Naive thymus-derived CD8-positive, alpha-beta T cell (primary cell): ENCODE data around the gene MKX. TPM values are rescaled to one million over a fixed set of nuclear protein-coding genes. Genes with fewer than 3 reads are reported as not detected.

Experiments used
- ATAC-seq, 2 donors: fragments of 150-1000 bp; cut with Tn5 transposase in 1 of 2; sonication (Bioruptor Pico), chemical (Tn5 transposase) in 1 of 2; 1 replicate in 1 of 2; 2 replicates in 1 of 2; pipeline ENCODE4 v1.10.0; 2021; ENCODE audit warnings: mild to moderate bottlenecking in 2 of 2, moderate library complexity in 2 of 2
- POLR2A ChIA-PET: fragments of 350-600 bp; sonication (Branson Sonifier 250); formaldehyde crosslinking; loops from one replicate; lab custom pipeline; 2021; ENCODE audit warnings: antibody characterized with exemption; lab: Charles Lee
- DNase-seq, 10 donors: peaks; one replicate each; pipeline versions ENCODE4 v3.0.0 to v3.0.0-alpha.2; 2020 to 2022
- H3K27ac Mint-ChIP-seq, 10 donors: one replicate each; pipeline ENCODE4 v1.8.0; 2020 to 2022; ENCODE audit warnings: mild to moderate bottlenecking in 10 of 10, mixed read lengths in 10 of 10, moderate library complexity in 4 of 10, inconsistent platforms in 1 of 10
- H3K27me3 Mint-ChIP-seq, 5 donors: one replicate each; pipeline ENCODE4 v1.8.0; 2021 to 2022; ENCODE audit warnings: mixed read lengths in 5 of 5
- H3K36me3 Mint-ChIP-seq, 3 donors: one replicate each; pipeline ENCODE4 v1.8.0; 2020 to 2022; ENCODE audit warnings: mixed read lengths in 3 of 3, mild to moderate bottlenecking in 2 of 3, inconsistent platforms in 1 of 3
- H3K4me1 Mint-ChIP-seq, 4 donors: one replicate each; pipeline ENCODE4 v1.8.0; 2021 to 2022; ENCODE audit warnings: mixed read lengths in 4 of 4
- H3K4me3 Mint-ChIP-seq, 10 donors: one replicate each; pipeline ENCODE4 v1.8.0; 2020 to 2022; ENCODE audit warnings: mild to moderate bottlenecking in 10 of 10, mixed read lengths in 10 of 10, moderate library complexity in 6 of 10, inconsistent platforms in 1 of 10
- H3K9me3 Mint-ChIP-seq, 9 donors: one replicate each; pipeline ENCODE4 v1.8.0; 2020 to 2022; ENCODE audit warnings: mixed read lengths in 9 of 9, mild to moderate bottlenecking in 3 of 9, inconsistent platforms in 1 of 9, moderate library complexity in 1 of 9
- polyA plus RNA-seq, 3 donors: library from polyadenylated mRNA; unstranded; fragments of 300-500 nt; fragmentation: Illumina TruSeq; gene quantifications; one replicate each; pipeline ENCODE4 v1.2.3, GENCODE V29; 2021
- total RNA-seq, 8 experiments: library from RNA in 2 of 8; stranded (reverse) in 2 of 8; gene quantifications; one replicate each; pipeline ENCODE4 v1.2.3 and lab custom pipeline; 2021 to 2026

Gene MKX
- total and polyA plus RNA-seq, 5 experiments from 2014 or later: not detected

DNA sequence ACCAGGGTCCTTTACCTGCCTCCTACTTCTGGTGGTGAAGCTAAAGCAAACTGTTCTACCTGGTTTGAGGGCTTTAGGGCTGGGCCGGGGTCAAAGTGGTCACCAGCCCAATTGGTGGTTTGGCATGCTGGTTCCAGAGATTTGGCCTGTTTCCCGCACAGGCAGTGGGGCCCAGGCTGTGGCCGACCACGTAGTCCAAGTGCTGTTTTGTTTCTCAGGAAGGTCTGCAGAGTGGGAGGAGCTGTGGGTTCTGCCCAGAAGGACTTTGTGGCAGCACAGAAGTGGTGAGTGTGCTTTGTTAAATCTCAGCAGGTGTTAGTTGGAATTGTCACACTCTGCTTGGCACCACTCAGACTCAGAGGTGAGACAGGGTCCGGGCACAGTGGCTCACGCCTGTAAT, 85.8 kb downstream of the MKX start:
- peak overlapping the region in 2 of 10 donors; percentile 43 to 56 for H3K27ac Mint-ChIP-seq
- POLR2A ChIA-PET: interaction anchor here (0.6 kb wide), 1 partner anchor 230 kb away, joined by 3 read pairs; no protein-coding TSS in a partner anchor
- DNase-seq (no peak), ATAC-seq (no peak)
- peaks cover 11 to 49% (median 27%) of the 10 kb centered on the region in 5 donors for H3K27me3 Mint-ChIP-seq
- H3K36me3 Mint-ChIP-seq: no peaks in the 10 kb centered on the region
- peaks cover 0 to 7% (median 1%) of the 10 kb centered on the region in 4 donors for H3K4me1 Mint-ChIP-seq
- no peak overlapping the region for H3K4me3 Mint-ChIP-seq
- peaks cover 0 to 4% (median 0%) of the 10 kb centered on the region in 9 donors for H3K9me3 Mint-ChIP-seq

DNA sequence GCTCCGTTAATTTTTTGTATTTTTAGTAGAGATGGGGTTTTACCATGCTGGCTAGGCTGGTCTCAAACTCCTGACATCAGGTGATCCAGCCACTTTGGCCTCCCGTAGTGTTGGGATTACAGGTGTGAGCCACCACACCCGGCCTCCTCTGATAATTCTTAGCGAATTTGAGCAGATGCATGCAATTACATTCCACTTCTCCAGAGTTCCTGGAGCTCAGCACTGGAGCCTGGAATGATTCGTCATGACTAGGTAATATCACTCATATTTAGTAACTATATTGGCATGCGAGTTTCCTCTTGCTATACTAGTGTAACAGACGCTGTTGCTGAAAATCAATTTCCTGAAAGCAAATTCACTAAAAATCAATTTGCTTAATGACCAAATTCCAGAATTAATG, 86.8 kb downstream of the MKX start:
- DNase-seq (no peak), ATAC-seq (no peak)
- H3K4me3 Mint-ChIP-seq: no peak overlapping the region
- POLR2A ChIA-PET: no interaction called here
- peaks cover 0 to 4% (median 1%) of the 10 kb centered on the region in 4 donors for H3K4me1 Mint-ChIP-seq
- H3K27me3 Mint-ChIP-seq: peaks cover 11 to 40% (median 23%) of the 10 kb centered on the region in 5 donors
- H3K36me3 Mint-ChIP-seq: no peaks in the 10 kb centered on the region
- H3K9me3 Mint-ChIP-seq: peaks cover 0 to 4% (median 0%) of the 10 kb centered on the region in 9 donors
- no peak overlapping the region for H3K27ac Mint-ChIP-seq

DNA sequence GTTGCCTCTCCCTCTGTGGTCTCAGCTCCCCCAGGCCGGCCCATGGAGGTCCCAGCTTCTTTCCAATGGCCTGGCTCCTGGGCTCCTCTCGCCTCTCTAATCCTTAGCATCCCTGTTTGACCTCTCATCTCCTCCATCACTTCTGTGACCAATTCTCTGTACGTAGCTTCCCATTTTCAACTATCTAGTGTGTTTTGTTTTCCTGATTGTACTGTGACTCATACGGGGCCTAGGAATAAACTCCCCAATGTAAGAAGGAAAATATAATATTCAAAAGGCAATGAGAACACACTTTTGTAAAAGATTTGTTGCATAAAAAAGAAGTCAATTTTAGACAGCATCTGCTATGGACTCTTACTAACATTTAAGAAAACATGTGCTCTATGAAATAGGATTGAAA, 90.3 kb downstream of the MKX start:
- DNase-seq (no peak), ATAC-seq (no peak)
- POLR2A ChIA-PET: no interaction called here
- peaks cover 2 to 7% (median 5%) of the 10 kb centered on the region in 4 donors for H3K4me1 Mint-ChIP-seq
- H3K4me3 Mint-ChIP-seq: no peak overlapping the region
- peaks cover 0 to 4% (median 0%) of the 10 kb centered on the region in 9 donors for H3K9me3 Mint-ChIP-seq
- no peaks in the 10 kb centered on the region for H3K36me3 Mint-ChIP-seq
- peaks cover 2 to 33% (median 17%) of the 10 kb centered on the region in 5 donors for H3K27me3 Mint-ChIP-seq
- H3K27ac Mint-ChIP-seq: peak overlapping the region in 1 of 10 donors; percentile 92

- H3K27me3 Mint-ChIP-seq: peaks cover 2 to 34% (median 16%) of the 10 kb centered on the region in 5 donors
- H3K4me3 Mint-ChIP-seq: no peak overlapping the region
Observed at GRCh38 chr10:27654284-27654683, 91.3 kb downstream of the MKX start.

GRCh38 chr10:27646604-27647175, 98.9 kb downstream of the MKX start:
- no peaks in the 10 kb centered on the region for H3K4me1 Mint-ChIP-seq

More at GRCh38 chr10:27654284-27654683, 91.3 kb downstream of the MKX start:
- no peaks in the 10 kb centered on the region for H3K36me3 Mint-ChIP-seq
- H3K27ac Mint-ChIP-seq: no peak overlapping the region
- DNase-seq (no peak), ATAC-seq (no peak)
- peaks cover 2 to 7% (median 3%) of the 10 kb centered on the region in 4 donors for H3K4me1 Mint-ChIP-seq
- peaks cover 0 to 4% (median 0%) of the 10 kb centered on the region in 9 donors for H3K9me3 Mint-ChIP-seq
- POLR2A ChIA-PET: no interaction called here

DNA sequence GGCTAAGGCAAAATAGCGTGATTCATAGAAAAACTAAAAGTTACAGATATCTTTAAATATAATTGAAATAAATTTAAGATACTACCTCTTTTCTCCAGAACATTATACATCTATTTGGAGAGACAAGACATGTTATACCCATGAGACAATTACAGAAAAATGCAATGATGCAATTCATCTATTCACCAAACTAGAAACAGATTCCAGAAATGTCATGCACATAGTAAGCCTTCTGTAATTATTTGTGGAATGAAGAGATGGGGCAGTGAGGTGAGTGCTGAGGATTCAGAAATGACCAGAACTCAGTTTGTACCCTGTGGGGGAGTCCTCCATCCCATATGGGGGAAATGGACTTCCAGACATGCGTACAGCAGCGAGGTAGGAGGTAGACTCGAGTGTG, 99.4 kb downstream of the MKX start:
- no peak overlapping the region for H3K4me3 Mint-ChIP-seq
- H3K4me1 Mint-ChIP-seq: no peaks in the 10 kb centered on the region
- POLR2A ChIA-PET: no interaction called here
- peaks cover 5 to 31% (median 23%) of the 10 kb centered on the region in 5 donors for H3K27me3 Mint-ChIP-seq
- DNase-seq (no peak), ATAC-seq (no peak)
- H3K27ac Mint-ChIP-seq: no peak overlapping the region
- H3K9me3 Mint-ChIP-seq: peaks cover 0 to 17% (median 7%) of the 10 kb centered on the region in 9 donors
- H3K36me3 Mint-ChIP-seq: peaks cover 0 to 7% (median 0%) of the 10 kb centered on the region in 3 donors

More at GRCh38 chr10:27646604-27647175, 98.9 kb downstream of the MKX start:
- H3K4me3 Mint-ChIP-seq: no peak overlapping the region
- peaks cover 0 to 7% (median 0%) of the 10 kb centered on the region in 3 donors for H3K36me3 Mint-ChIP-seq
- H3K9me3 Mint-ChIP-seq: peaks cover 0 to 16% (median 7%) of the 10 kb centered on the region in 9 donors
- POLR2A ChIA-PET: no interaction called here
- ATAC-seq: no peak
- H3K27ac Mint-ChIP-seq: no peak overlapping the region
- DNase-seq: no peak
- H3K27me3 Mint-ChIP-seq: peaks cover 5 to 32% (median 23%) of the 10 kb centered on the region in 5 donors

- POLR2A ChIA-PET: no interaction called here
- no peaks in the 10 kb centered on the region for H3K4me1 Mint-ChIP-seq
Observed at GRCh38 chr10:27644307-27644939, 101.2 kb downstream of the MKX start.

GRCh38 chr10:27643301-27643700, 102.3 kb downstream of the MKX start:
- no peaks in the 10 kb centered on the region for H3K4me1 Mint-ChIP-seq
- no peak for ATAC-seq

More at GRCh38 chr10:27644307-27644939, 101.2 kb downstream of the MKX start:
- DNase-seq: no peak
- peaks cover 0 to 7% (median 0%) of the 10 kb centered on the region in 3 donors for H3K36me3 Mint-ChIP-seq
- no peak overlapping the region for H3K27ac Mint-ChIP-seq
- no peak for ATAC-seq
- no peak overlapping the region for H3K4me3 Mint-ChIP-seq
- peaks cover 5 to 17% (median 12%) of the 10 kb centered on the region in 5 donors for H3K27me3 Mint-ChIP-seq
- peaks cover 0 to 19% (median 7%) of the 10 kb centered on the region in 9 donors for H3K9me3 Mint-ChIP-seq

GRCh38 chr10:27642023-27642589, 103.5 kb downstream of the MKX start:
- Mint-ChIP-seq H3K4me3 (no peak overlapping the region), H3K27ac (no peak overlapping the region), H3K4me1 (no peaks in the 10 kb centered on the region), H3K9me3 (peaks cover 0 to 21% (median 7%) of the 10 kb centered on the region in 9 donors), H3K36me3 (peaks cover 0 to 7% (median 0%) of the 10 kb centered on the region in 3 donors), H3K27me3 (peaks cover 0 to 8% (median 0%) of the 10 kb centered on the region in 5 donors)
- DNase-seq: no peak
- POLR2A ChIA-PET: no interaction called here
- no peak for ATAC-seq

More at GRCh38 chr10:27643301-27643700, 102.3 kb downstream of the MKX start:
- Mint-ChIP-seq H3K27me3 (peaks cover under 1 to 9% (median 6%) of the 10 kb centered on the region in 5 donors), H3K9me3 (peaks cover 0 to 21% (median 7%) of the 10 kb centered on the region in 9 donors), H3K36me3 (peaks cover 0 to 7% (median 0%) of the 10 kb centered on the region in 3 donors), H3K27ac (no peak overlapping the region), H3K4me3 (no peak overlapping the region)
- no peak for DNase-seq
- POLR2A ChIA-PET: no interaction called here

- ATAC-seq (no peak), DNase-seq (no peak)
- H3K36me3 Mint-ChIP-seq: peaks cover 0 to 7% (median 0%) of the 10 kb centered on the region in 3 donors
- POLR2A ChIA-PET: no interaction called here
- H3K9me3 Mint-ChIP-seq: peaks cover 0 to 22% (median 9%) of the 10 kb centered on the region in 9 donors
- no peaks in the 10 kb centered on the region for H3K4me1 Mint-ChIP-seq
- H3K27ac Mint-ChIP-seq: no peak overlapping the region
- H3K4me3 Mint-ChIP-seq: no peak overlapping the region
- peaks cover 0 to 4% (median 0%) of the 10 kb centered on the region in 5 donors for H3K27me3 Mint-ChIP-seq
Observed at GRCh38 chr10:27638071-27638750, 107.4 kb downstream of the MKX start.

DNA sequence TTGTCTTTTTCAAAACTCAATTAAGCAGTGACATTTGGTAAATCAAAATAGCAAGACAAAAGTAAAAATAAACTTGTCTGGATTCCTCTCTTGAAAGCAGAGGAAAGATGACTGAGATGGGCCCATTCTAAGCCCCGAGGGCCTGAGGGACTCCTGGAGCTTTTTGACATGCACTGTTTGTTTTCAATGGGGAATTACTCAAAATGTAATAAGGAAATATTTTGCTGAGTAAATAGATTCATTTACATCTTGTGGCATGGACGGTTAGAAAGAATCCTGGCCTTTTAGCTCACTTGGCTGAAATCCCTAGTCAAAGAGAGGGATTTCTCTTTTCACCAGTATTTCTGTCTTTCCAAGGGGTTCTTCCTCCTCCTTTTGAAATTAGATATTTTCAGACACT, 108.0 kb downstream of the MKX start:
- Mint-ChIP-seq H3K9me3 (peaks cover 0 to 17% (median 7%) of the 10 kb centered on the region in 9 donors), H3K4me3 (no peak overlapping the region), H3K27ac (no peak overlapping the region), H3K27me3 (peaks cover 0 to 4% (median 0%) of the 10 kb centered on the region in 5 donors), H3K4me1 (no peaks in the 10 kb centered on the region), H3K36me3 (peaks cover 0 to 7% (median 0%) of the 10 kb centered on the region in 3 donors)
- ATAC-seq (no peak), DNase-seq (no peak)
- POLR2A ChIA-PET: interaction anchor here (0.6 kb wide), 1 partner anchor 32 kb away, joined by 3 read pairs; no protein-coding TSS in a partner anchor

DNA sequence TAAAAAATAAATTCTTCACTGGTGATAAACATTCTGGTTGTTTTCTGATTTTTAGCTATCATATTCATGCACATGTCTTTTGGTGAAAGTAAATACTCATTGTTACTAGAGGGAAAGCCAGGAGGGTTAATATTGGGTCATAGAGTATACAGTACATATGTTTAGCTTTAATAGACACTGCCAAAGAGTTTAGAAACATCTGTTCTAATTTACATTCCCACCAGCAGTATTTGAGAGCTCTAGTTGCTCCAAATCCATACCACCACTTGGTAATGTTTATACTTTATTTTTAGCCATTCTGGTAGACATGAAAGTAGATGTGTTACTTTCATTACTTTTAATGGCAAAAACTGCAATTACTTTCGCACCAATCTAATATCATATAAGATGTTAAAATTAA, 108.8 kb downstream of the MKX start:
- Mint-ChIP-seq H3K4me3 (no peak overlapping the region), H3K9me3 (peaks cover 0 to 10% (median under 1%) of the 10 kb centered on the region in 9 donors), H3K27ac (no peak overlapping the region), H3K27me3 (peaks cover 0 to 4% (median 0%) of the 10 kb centered on the region in 5 donors), H3K36me3 (no peaks in the 10 kb centered on the region), H3K4me1 (no peaks in the 10 kb centered on the region)
- DNase-seq (no peak), ATAC-seq (no peak)
- POLR2A ChIA-PET: no interaction called here
